Dermis microvascular lymphatic vessel endothelial cell (primary cell): ENCODE measurements around the gene NR1D2. TPM values are rescaled to one million over a fixed set of nuclear protein-coding genes. Genes with fewer than 3 reads are reported as not detected.

ENCODE experiments used
- DNase-seq, 2 donors: peaks; one replicate each; pipeline versions ENCODE4 v3.0.0 to v3.0.0-alpha.2; 2010; ENCODE audit warnings: low read depth in 2 of 2
- total RNA-seq: library from RNA; depleted of rRNA; stranded (reverse); fragments of >200 nt; gene quantifications from 2 replicates; pipeline ENCODE4 v1.2.1, GENCODE V29; 2014

Gene NR1D2
- total RNA-seq, 1 donor from 2014 or later = 25.9 TPM

DNA sequence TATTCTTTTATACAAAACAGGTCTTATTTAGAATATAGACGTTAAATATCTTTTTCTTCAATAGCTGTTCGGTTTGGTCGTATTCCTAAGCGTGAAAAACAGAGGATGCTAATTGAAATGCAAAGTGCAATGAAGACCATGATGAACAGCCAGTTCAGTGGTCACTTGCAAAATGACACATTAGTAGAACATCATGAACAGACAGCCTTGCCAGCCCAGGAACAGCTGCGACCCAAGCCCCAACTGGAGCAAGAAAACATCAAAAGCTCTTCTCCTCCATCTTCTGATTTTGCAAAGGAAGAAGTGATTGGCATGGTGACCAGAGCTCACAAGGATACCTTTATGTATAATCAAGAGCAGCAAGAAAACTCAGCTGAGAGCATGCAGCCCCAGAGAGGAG, 16.8 kb downstream of the NR1D2 start:
- DNase-seq = no peak

DNA sequence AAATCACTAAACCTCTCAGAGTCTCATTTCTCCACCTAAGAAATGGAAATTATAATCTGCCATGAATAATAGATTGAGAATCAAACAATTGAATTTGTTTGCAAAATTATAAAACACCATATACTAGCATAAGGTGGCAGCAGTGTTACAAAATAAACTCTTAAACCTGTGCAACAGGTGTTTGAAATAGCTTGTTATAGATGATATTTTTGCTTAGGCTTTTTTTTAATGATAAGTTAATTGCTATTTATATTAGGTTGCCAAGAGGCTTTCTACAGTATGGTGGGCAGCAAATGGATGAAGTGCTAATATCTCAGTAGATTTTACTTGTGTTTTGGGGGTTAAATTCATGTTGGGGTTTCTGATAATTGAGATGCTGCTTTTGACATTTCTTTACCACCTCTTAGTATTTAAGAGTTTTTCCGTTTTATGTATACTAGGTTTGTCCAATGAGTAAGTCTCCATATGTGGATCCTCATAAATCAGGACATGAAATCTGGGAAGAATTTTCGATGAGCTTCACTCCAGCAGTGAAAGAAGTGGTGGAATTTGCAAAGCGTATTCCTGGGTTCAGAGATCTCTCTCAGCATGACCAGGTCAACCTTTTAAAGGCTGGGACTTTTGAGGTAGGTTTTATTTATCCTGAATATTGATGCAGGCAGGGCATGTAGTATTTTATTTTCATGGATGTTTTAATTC, 19.6 kb downstream of the NR1D2 start:
- DNase-seq = no peak

DNA sequence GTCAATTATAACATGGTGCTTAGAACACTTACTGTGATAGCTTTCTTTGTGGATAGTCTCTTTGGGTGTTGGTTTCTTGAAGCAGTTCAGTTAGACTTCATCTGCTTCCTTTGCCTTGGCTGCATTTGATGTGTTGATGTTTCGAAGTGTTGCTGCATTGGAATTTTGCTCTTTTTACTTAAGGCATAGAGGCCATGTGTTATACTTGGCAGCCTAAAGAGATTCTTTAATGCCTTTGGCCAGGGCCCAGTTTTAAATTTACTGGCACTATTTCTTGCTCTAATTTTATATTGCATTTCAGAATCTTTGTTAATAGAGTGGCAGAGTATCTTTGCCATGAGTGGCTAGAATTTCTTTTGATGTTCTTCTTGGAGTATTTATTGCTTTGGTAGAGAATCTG, 21.2 kb downstream of the NR1D2 start:
- DNase-seq = peak in 1 of 2 donors; percentile 54

DNA sequence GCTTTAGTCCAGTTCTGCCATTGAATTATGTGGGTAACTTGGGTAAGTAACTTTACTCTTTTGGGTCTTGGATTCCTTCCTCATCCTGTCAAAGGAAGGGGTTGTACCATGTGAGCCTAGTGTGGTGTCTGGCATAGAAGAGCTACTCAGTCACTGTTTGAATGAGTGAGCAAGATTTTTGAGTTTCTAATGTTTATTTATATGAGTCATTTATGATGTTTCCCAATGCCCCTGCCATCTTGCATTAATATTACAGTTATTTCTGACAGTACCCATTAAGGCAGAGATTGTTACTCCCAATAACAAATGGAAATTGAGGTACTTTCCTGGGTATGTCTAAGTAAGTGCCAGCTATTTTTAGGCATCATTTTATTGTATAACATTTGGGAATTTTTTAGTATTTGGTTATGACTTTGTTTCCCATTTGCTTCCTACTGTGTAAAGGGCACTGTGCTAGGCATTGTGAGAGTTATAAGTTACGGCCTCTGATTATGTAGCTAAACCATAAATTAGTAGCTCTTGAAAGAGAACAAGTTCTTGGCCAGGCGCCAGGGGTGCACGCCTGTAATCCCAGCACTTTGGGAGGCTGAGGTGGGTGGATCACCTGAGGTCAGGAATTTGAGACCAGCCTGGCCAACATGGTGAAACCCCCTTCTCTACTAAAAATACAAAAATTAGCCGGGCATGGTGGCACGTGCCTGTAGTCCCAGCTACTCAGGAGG, 23.5 kb downstream of the NR1D2 start:
- peak in 1 of 2 donors; percentile 29 for DNase-seq

DNA sequence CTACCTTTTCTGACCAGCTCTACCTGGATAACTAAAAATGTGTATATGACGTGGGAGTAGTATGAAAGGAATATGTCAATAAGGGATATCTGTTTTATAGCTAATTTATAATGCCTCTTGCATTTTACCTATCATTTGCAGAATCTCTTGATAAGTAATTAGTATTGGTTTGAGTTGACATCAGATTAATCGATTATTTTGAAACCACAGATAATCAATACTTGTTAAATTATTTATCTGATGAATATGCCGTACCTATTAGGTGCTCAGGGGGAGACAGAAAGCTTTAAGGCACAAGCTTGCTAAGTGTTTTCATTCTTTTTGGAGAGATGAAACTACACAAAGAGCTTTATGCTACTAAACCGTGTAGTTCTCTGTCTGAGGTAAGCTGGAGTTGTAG, 24.3 kb downstream of the NR1D2 start:
- no peak for DNase-seq

DNA sequence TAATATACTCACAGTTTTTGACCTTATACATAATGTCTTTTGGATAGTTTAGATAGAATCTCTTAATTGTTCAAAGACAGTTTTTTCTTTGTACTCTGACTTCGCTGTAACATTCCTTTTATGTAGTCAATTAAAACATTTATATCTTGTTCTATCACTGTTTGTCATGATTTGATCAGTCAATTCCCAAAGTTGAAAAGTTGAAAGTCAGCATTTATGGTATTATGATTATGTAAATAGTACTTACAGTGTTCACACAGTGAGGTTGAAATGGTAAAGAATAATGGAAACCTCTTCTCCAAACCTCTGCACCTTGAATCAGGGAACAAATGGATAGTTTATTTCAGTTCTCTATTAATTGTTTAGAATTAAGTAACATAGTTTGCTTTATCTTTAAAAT, 26.6 kb downstream of the NR1D2 start:
- DNase-seq = no peak

DNA sequence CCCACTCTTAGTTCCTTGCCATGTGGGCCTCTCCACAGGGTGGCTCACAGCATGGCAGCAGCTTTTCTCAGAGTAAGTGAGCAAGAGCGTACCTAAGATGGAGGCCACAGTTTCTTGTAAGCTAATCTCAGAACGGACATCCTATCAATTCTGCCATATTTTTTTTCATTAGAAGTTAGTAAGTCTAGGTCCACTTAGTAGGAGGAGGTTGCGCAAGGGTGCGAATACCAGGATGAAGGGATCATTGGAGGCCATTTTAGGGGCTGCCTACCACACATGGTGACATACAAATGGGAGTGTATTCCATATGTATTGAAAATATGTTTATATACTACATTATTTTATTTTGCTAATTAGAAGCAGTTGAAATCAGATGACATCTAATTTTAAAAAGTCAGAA, 31.5 kb downstream of the NR1D2 start:
- DNase-seq = no peak

DNA sequence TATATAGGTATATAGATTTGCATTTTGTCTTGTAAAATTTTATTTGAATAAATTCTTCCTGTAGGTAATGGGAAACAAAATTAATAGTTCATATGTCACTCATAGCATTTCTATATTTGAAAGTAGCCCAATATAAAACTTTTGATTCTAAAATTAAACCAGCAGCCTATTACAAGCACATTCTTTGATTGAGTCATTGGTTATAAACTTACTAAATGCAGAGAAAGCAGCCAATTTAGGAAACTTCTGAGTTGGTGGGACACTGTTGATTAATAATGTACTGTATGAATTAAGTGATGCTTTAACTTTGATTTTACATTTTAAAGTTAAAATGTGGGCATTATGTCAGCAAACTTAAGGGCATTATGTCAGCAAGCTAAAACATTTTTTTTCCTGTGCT, 34.5 kb downstream of the NR1D2 start:
- no peak for DNase-seq

DNA sequence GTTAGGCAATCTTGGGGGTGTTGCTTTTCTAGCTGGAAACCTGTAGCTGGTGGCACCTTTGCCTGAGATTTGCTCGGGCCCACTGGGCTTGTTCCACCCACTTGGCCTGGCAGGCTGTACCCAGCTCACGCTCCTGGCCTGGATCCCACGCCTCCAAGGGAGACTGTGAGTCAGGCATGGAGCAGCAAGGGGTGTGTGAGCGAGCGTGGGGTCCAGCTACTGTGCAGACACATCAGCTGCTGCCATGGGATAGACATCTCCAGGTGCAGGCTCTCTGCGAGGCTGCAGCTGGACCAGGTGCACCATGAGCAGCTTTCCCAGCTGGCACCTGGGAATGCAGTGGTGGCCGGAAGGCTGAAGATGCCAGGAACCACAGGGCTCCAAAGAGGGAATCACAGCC, 36.0 kb downstream of the NR1D2 start:
- DNase-seq = no peak

DNA sequence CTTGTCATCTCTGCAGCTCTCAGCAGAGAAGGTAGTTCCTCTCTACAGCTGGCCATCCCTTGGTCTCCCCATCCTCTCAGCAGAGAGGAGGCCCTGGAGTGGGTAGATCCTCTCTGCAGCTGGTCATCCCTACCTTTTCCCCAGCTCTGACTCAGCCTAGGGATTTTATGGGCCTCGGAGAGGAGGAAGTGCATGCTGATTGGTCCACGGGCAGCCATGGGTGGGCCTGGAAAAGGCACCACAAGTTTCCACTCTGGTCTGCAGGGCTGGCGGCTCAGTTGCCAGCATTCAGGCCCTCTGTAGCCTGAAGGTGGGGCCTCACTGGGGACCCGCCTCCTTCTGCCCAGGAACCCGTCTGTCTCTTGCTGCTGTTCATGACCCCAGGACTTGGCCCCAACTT, 36.9 kb downstream of the NR1D2 start:
- peak in 1 of 2 donors; percentile 11 for DNase-seq

DNA sequence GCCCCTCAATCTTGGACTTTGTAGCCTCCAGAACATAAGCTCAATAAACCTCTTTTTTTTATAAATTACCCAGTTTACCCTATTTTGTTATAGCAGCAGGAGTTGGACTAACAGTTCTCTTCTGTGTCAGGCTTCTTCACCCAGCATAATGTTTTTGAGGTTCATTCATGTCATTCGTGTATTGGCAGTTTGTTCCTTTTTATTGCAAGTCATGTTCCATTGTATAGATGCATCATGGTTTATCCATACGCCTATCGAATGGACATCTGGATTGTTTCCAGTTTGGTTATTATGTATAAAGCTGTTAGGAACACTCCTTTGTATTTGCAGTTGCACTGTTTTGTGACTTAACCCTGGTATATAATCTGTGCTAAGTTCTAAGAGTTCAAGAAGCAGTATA, 39.8 kb downstream of the NR1D2 start:
- no peak for DNase-seq

DNA sequence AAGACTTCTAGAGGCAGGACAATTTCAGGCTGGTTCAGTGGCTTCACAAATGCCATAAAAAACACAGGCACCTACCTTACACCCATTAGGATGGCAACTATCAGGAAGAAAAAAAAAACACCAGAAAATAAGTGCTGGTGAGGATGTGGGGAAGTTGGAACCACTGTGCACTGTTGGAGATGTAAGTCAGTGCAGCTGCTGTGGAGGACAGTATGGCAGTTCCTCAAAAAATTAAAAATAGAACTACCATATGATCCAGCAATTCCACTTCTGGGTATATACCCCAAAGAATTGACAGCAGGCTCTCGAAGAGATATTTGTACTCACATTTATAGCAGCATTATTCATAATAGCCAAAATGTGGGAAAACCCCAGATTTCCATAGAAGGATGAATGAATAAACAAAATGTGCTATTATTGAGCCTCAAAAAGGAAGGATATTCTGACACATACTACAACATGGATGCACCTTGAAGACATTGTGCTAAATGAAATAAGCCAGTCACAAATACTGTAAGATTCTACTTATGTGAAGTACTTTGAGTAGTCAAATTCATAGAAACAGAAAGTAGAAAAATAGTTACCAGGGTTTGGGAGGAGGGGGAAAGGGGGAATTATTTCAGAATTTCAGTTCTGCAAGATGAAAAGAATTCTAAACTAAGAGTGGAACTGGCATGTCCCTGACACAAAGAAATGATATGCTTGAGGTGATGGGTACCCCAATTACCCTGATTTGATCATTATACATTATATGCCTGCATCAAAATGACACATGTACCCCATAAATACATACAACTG, 40.9 kb downstream of the NR1D2 start:
- peak in 1 of 2 donors; percentile 12 for DNase-seq

DNA sequence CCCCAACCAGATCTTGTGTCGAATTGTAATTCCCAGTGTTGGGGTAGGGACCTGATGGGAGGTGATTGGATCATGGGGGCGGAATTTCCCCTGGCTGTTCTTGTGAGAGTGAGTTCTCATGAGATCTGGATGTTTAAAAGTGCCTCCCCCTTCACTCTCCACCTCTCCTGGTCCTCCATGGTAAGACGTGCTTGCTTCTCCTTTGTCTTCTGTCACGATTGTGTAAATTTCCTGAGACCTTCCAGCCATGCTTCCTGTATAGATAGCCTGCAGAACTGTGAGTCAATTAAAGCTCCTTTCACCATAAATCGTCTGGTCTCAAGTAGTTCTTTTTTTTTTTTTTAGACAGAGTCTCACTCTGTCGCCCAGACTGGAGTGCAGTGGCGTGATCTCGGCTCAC, 42.3 kb downstream of the NR1D2 start:
- DNase-seq = peak in 1 of 2 donors; percentile 43

DNA sequence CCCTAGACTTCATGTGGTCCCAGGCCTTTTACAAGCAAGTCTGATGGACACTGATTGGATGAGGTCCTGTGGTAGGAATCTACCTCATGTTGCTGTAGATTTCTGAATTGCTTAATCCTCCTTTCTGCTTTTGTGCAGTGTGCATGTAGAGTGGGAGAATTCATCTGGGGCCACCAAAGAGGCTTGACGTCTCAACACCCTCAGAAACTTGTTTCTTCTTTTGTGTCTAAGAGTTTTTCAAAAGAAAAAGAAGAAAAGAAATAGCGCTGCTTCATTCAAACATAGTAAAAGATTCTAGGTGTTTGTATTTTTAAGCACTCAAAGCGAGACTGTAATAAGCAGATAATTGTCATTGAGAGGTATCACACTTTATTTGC, 46.2 kb downstream of the NR1D2 start:
- DNase-seq = no peak

DNA sequence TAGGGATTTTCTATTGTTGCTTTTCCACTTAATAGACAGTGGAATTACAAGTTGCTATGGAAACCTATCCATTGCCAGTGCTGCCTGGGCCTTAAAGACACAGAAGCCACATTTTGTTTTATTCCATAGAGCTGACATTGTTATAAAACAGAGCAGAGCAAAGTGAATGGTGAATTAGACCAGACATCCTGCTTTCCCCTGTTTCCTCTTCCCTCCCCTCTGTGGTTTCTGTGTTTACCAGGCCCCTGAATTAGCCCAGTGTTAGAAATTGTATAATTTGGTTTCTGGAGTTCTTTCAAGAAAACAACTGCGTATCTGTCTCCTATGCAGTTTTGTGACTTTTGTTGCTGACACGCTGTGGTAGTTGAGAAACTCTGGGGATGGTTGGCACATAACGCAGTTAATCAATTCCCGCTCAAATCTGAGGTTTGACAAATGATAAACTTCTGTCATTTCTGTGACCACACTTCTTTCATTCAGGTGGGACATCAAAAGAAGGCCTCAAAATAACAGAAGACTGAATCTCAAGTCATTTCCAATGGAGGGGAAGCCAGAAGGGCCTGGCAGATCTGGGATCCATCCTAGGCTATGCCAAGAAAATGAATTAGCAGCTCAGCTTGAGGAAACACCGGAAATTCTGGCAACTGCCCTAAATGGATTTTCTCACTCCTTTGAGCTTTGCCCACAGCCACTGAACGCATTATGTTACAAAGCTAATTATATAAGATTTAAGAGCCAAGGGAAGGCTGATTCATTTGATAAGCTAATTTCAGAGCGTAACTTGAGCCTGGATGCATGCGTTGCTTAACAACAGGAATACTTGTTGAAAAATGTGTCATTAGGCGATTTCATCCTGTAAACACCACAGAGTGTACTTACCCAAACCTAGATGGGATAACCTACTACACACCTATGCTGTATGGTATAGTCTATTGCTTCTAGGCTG, 46.9 kb downstream of the NR1D2 start:
- DNase-seq = peak; percentile 39 to 91

DNA sequence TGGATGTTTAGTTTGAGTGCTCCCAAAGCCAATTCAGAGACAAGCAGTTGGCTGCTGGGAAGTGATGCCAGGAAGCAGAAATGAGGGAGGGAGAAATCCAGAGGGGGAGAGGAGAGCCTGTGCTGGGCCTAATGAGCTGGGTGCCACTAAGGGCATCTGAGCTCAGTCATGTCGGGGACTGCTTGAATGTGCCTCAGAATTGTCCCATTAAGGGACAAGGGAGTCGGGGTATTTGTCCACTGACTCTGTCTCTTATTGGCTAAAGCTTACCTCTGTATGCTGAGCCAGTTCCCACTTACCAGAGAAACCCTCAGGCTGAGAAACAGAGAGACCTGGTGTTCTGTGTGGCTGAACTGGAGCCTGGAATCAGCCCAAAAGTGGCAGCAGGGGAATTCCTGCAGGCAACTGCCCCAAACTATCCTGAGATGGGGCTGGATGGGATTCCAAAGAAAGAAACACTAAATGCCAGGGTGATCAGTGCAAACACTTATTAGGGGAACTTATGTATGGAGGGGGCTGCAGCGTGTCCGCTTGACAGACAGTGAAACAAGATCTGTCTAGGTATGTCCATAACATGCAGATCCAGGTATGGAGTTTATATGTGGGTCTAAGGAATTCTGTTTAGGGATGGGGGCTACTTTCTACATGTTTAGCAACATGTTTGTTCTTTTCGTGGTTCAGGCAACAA, 48.6 kb downstream of the NR1D2 start:
- DNase-seq = peak in 1 of 2 donors; percentile 30

DNA sequence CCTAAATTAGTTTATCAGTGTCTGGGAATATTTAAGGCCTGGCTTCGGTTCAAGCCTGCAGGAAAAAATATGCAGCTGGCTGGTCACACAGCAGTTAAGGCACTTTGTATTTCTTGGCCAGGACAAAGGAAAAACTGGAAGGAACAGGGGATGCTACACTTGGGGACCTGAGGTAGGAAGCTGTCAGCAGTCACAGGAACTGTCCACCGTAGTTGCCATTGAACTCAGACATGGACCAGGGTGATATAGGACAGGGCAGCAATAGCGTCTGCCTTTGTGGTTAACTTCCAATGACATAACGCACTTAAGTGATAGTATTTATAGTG, 49.1 kb downstream of the NR1D2 start:
- DNase-seq = peak in 1 of 2 donors; percentile 46

DNA sequence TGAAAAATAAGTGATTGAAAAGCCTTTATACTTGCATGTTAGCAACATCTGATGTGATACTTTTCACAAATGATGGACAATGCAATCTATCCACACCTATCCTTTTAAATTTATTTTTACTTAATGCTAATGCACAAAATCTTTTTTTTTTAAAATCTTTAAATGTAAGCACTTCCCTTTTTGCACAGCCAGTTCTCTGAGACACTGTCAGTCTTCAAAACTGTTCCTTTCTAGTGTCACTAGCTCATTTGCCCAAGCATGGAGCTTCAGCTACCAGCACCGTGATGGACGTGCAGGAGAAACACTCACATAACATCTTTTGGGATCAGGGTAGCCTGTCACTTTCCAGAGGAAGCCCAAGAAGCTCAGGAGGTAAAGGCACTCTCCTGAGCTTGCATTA, 50.1 kb downstream of the NR1D2 start:
- no peak for DNase-seq

DNA sequence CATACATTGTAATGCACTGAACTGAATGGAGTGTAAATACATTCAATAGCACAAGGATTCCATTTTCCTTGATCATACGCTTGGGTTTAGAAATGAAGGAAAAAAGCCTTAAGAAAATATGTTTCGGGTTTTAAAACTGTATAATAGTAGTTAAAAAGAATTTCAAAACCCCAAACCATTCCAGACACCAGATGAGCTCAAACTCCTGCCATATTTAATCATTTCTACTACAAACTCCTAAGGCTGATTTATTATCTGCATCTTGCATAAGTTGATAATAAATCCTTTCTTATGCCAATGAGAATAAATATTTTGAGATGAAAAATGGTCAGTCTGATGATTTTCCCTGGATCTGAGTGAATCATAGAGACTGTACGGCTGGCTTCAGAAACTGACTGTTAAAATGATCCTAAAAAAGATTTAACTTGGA, 51.0 kb downstream of the NR1D2 start:
- no peak for DNase-seq

DNA sequence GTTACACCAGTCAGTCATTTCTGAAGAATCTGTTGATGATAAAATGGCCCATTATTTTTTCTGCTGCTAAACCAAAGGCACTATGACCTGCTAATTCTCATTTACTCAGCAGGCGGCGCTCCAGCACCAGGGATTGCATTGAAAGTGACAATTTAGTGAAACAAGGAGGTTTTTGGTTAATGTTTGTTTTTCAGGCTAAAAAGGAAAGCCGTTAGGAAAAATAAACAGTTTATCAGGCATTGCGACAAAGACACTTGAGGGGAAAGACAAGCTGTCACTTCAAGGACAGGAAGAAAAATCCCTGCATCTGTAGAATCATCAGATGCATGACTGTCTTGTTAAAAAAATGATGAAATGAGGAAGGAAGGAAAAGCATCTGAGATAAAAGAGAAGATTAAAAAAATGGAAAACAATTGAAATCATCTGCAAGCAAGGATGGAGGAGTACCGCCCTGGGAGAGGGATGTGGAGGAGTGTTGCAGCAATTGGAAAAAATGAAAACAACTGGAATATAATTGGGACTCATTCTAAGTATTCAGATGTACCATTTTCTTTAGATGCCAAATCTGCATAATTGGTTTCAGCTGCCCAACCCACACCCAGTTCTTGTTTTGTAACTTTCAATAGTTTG, 54.0 kb downstream of the NR1D2 start:
- DNase-seq = peak; percentile 26 to 55
